DMS79 treated with DMSO at 0.1 percent for 48 hours (cell line): Measurements from ENCODE around the gene ITM2C.

Source experiments
- DNase-seq: peaks from one replicate; lab custom pipeline; 2025; lab: John Stamatoyannopoulos, UW

The ITM2C gene

GRCh38 chr2:230852113-230852512, 12.6 kb upstream of the ITM2C start:
- no peak for DNase-seq

DNA sequence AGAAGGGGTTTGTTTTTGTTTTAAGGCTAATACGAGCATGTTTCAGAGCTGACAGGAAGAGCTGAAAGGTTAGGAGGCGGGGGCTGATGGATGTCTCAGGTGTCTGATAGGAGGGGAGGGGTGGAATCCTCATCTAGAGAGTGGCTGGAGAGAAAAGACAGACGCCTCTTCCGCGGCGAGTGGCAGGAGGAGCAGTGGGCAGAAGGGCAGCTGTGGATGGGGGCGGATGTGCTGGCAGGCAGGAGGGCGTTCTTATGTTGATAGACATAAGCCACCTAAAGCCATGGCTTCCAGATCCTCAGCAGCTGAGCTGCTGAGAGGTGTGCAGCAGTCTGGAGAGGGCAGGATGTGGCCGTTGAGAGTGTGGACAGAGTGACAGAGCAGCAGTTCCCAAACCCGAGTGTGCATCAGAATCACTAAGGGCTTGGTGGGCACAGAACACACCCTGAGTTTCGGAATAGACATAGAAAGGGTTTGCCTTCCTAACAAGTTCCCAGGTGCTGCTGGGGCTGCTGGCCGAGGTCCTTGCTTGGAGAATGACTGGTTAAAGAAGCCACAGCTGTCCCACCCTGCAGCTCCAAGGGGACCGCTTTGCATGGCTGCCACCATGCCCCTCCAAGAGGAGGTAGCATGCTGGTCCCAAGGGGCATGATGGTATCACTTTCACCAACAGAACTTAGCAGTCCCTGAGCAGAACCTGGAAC, 3.0 kb upstream of the ITM2C start:
- peak; percentile 44 for DNase-seq

GRCh38 chr2:230862292-230862691, 2.5 kb upstream of the ITM2C start:
- DNase-seq, result no peak

GRCh38 chr2:230863031-230863430, 1.7 kb upstream of the ITM2C start:
- no peak for DNase-seq

- DNase-seq, result no peak
Measured at GRCh38 chr2:230863442-230864121, 1.2 kb upstream of the ITM2C start.

GRCh38 chr2:230864122-230864604, 579 bp upstream of the ITM2C start:
- DNase-seq, result no peak

GRCh38 chr2:230865307-230865765, 594 bp downstream of the ITM2C start:
- peak; percentile 9 for DNase-seq

GRCh38 chr2:230865766-230866755, 1.3 kb downstream of the ITM2C start:
- no peak for DNase-seq

- peak; percentile 32 for DNase-seq
Measured at GRCh38 chr2:230866756-230867523, 2.2 kb downstream of the ITM2C start.

GRCh38 chr2:230868161-230868946, 3.6 kb downstream of the ITM2C start:
- no peak for DNase-seq

- DNase-seq, result no peak
Measured at GRCh38 chr2:230868947-230869913, 4.5 kb downstream of the ITM2C start.

GRCh38 chr2:230869914-230870543, 5.3 kb downstream of the ITM2C start:
- no peak for DNase-seq

DNA sequence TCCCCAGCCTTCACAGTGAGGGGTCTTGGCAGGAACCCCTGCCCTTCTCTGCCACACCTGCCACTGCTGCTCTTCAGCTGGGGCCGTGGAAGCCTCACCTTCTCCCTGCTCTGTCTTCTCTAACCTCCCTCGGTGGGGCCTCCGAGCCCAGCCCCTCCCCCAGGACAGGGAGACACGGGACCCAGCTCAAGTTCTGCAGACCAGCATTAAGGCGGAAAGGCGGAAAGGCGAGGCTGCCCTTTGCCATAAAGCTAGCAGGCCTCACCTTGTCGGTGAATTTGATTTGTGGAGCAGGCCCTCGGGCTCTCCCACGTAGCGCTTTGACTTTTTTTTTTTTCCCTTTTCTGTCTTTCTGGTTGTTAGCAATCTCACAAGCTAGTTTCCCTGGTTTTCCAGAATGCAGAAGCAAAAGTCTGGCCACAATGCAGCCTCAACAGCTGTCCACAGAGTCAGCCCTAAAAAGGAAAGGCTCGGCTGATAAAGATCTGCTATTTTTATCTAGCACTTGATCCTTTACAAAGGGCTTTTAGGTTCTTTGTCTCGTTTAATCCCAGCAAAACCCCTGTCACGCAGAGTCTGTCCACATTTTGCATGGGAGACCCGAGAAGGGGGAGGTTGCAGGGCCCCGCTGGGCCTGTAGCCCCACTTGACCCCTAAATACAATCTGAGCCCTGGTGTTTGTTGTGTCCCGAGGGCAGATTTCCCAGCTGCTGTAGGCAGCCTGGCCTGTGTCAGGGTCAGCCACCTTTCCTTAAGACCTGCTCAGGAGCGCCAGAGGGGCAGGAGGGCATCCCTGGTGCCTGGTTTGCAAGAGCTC, 6.0 kb downstream of the ITM2C start:
- no peak for DNase-seq

DNA sequence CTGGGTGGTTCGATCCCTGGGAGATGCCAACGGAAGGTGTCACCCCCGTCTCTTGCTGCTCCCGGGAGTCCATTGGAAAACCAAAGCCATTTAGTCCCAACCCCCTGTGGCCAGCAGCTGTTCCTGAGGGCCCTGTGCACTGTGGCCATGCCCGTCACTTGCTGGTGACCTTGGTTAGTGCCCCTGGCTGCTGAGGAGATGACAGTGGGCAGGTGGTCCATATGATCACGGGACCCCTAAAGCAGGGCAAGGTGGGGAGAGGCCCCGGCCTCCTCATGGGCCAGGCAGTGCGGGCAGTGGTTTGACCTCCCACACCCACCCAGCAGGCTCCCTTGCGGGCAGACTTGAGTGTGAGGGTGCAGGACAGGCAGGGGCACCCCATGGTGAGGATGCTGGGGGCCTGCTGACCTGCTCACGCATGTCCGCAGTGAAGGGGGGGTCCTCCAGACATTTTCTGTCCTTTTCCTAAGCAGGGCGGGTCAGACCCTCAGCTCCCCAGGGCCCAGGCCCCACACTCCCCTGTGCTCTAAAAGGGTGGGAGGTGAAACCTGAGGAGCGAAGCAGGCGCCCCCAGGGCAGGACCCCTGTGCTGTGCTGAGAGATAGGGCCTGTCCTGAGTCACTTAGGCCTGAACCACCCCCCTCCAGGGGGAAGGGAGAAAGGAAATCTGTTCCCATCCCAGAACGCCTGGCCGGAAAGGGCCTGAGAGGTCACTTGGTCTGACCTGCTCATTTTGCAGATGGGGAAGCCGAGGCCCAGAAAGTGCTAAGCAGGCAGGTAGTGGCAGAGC, 6.8 kb downstream of the ITM2C start:
- no peak for DNase-seq

DNA sequence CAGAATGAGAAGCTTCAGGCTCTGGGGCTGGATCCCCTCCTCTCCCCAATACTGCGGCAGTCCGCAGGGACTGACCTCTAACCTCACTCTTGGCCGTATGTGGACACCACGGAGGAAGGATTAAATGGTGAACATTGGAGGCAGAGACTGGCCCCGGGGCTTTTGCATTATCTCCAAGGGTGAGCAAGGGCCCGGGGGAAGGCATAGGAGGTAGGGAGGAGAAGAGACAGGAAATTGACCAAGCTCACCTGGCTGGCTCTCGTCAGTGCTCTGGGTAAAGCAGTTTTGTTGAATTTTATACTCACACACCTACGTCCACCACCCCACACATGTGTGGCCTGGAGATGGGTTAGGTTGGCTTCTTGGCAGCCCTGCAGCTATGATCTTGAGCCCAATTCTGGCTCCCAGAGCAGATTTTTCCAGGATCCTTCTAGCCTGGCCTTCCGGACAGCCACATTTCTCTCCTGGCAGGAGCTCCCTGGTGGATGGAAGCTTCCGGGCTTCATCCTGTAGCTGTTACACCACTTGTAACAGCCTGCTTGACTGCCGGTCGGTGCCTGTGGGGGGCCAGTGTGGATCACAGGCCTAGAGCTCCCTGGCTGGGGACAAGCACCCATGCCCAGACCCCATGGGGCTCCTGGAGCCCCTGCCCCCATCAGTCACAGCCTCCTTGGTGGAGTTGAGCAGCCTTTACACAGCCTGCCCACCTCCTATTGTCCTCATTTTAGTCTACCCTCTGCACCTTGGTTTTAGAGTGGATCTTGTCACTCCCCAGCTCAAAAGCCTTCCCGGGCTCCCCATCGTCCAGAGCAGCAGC, 7.6 kb downstream of the ITM2C start:
- DNase-seq, result no peak

- no peak for DNase-seq
Measured at GRCh38 chr2:230872968-230873660, 8.4 kb downstream of the ITM2C start.
